Body of pancreas (tissue), 4 donors: ENCODE results near the gene NOS1.

Experiments used
- CTCF ChIP-seq, 7 experiments: fragments of 450-650 bp in 4 of 7; fragments of 200-600 bp in 3 of 7; sonication (generic) in 3 of 7; IDR thresholded peaks; one replicate each; pipeline ENCODE4 v1.5.1; 2016 to 2019; ENCODE audit warnings: antibody characterized with exemption in 7 of 7
- POLR2A ChIP-seq, 3 donors: fragments of 450-650 bp; IDR thresholded peaks; one replicate each; pipeline ENCODE4 v1.6.1; 2016; ENCODE audit warnings: antibody characterized with exemption in 3 of 3, mild to moderate bottlenecking in 2 of 3

GRCh38 chr12:117169548-117169947, 191.9 kb downstream of the NOS1 start:
- TF ChIP-seq CTCF (IDR thresholded peaks at IDR 0.05), result no peak
- no peak for TF ChIP-seq POLR2A (IDR thresholded peaks at IDR 0.05)
